DOHH2 (cell line): ENCODE results near the gene TXNDC2.

Source experiments
- H3F3A ChIP-seq: fragments of 200-600 bp; sonication (generic), shearing (Covaris generic); 2 replicates; pipeline ENCODE4 v1.6.0; 2016; ENCODE audit warnings: antibody characterized with exemption, mild to moderate bottlenecking; ENCODE audit not compliant: control insufficient read depth, insufficient read depth
- H3K27ac ChIP-seq: fragments of 200-600 bp; sonication (generic); 2 replicates; pipeline ENCODE4 v1.5.1; 2014; ENCODE audit warnings: low read depth, mild to moderate bottlenecking, low read length, moderate library complexity
- H3K27me3 ChIP-seq: fragments of 200-600 bp; sonication (generic); 2 replicates; pipeline ENCODE4 v1.6.1; 2014; ENCODE audit warnings: mild to moderate bottlenecking, low read length, mixed read lengths; ENCODE audit not compliant: control insufficient read depth
- H3K36me3 ChIP-seq: fragments of 200-600 bp; sonication (generic); 2 replicates; pipeline ENCODE4 v1.6.1; 2014; ENCODE audit warnings: mild to moderate bottlenecking, low read length, moderate library complexity, mixed read lengths; ENCODE audit not compliant: control insufficient read depth
- H3K4me1 ChIP-seq: fragments of 200-600 bp; sonication (generic); 2 replicates; pipeline ENCODE4 v1.6.1; 2014; ENCODE audit warnings: mild to moderate bottlenecking, low read length, mixed read lengths; ENCODE audit not compliant: control insufficient read depth
- H3K4me2 ChIP-seq: fragments of 200-600 bp; sonication (generic); 2 replicates; pipeline ENCODE4 v1.6.0; 2014; ENCODE audit warnings: mild to moderate bottlenecking, low read length, moderate library complexity
- H3K4me3 ChIP-seq: fragments of 200-600 bp; sonication (generic); 2 replicates; pipeline ENCODE4 v1.5.1; 2014; ENCODE audit warnings: mild to moderate bottlenecking, low read length, mixed read lengths
- H3K79me2 ChIP-seq: fragments of 200-600 bp; sonication (generic); 2 replicates; pipeline ENCODE4 v1.6.1; 2014; ENCODE audit warnings: mild to moderate bottlenecking, low read length, mixed read lengths; ENCODE audit not compliant: control insufficient read depth
- H3K9me2 ChIP-seq: fragments of 200-600 bp; sonication (generic); replicated peaks from 2 replicates; pipeline ENCODE4 v1.6.1; 2014; ENCODE audit warnings: mild to moderate bottlenecking, low read length, mixed read lengths; ENCODE audit not compliant: control insufficient read depth
- H3K9me3 ChIP-seq: fragments of 200-600 bp; sonication (generic); 2 replicates; pipeline ENCODE4 v1.6.1; 2014; ENCODE audit warnings: antibody characterized with exemption, low read length, mixed read lengths; ENCODE audit not compliant: control insufficient read depth, insufficient read depth
- H4K20me1 ChIP-seq: fragments of 200-600 bp; sonication (generic); 2 replicates; pipeline ENCODE4 v1.6.0; 2014; ENCODE audit warnings: low read depth, mild to moderate bottlenecking, antibody characterized with exemption, low read length, moderate library complexity; ENCODE audit not compliant: control insufficient read depth, insufficient read depth
- CTCF ChIP-seq: fragments of 200-600 bp; sonication (generic); IDR thresholded peaks from one replicate; pipeline ENCODE4 v1.5.1; 2014; ENCODE audit warnings: antibody characterized with exemption, mild to moderate bottlenecking, low read depth, low read length; ENCODE audit not compliant: poor library complexity, severe bottlenecking
- EZH2phosphoT487 ChIP-seq: fragments of 200-600 bp; sonication (generic); IDR thresholded peaks from 2 replicates; pipeline ENCODE4 v1.6.1; 2017; ENCODE audit warnings: borderline replicate concordance, mild to moderate bottlenecking, antibody characterized with exemption, low read length, moderate library complexity, mixed read lengths

Gene TXNDC2

GRCh38 chr18:9916808-9917207 is 31.0 kb downstream of the TXNDC2 start:
- no peak for TF ChIP-seq EZH2phosphoT487
- TF ChIP-seq CTCF = no peak
- peaks cover 80% of the 10 kb centered on the region for H3K79me2 ChIP-seq
- H3K36me3 ChIP-seq = peaks cover 15% of the 10 kb centered on the region
- no peak overlapping the region for H3K27ac ChIP-seq
- H3K4me3 ChIP-seq = no peak overlapping the region
- peaks cover 5% of the 10 kb centered on the region for H3K9me3 ChIP-seq
- H3K4me1 ChIP-seq = peaks cover 67% of the 10 kb centered on the region
- H4K20me1 ChIP-seq = peaks cover 59% of the 10 kb centered on the region
- H3F3A ChIP-seq = no peaks in the 10 kb centered on the region
- no peaks in the 10 kb centered on the region for H3K27me3 ChIP-seq
- peak overlapping the region; percentile 90 for H3K4me2 ChIP-seq
- no peaks in the 10 kb centered on the region for H3K9me2 ChIP-seq

DNA sequence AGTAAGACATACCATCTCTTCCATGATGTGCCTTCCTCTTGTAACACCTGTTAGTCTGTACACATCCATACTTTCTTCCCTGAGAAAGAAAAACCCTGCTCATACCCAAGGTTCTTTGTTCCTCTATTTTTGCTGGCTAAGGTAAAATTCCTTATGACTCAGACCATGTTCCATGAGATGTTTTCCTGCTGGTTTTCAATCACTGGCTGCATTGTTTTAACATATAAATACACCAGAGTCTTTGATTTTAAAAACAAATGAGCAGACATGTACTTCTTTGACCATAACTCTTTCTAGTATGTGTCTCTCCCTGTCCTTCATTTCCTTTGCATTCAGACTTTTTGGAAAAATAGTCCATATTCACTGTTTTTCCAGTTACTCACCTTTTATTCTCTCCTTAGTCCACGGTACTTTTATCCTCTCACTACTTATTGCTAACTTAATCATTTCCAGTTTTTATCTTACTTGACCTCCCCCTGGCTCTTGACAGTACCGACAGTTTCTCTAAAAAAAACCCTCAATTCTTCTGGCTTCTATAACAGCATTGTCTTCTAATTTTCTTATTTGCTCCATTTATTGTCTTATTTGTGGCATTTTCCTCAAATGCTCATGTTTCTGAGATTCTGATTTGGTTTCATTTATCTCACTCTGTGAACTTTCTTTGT is 32.4 kb downstream of the TXNDC2 start:
- no peaks in the 10 kb centered on the region for H3F3A ChIP-seq
- H4K20me1 ChIP-seq = peaks cover 69% of the 10 kb centered on the region
- H3K4me1 ChIP-seq = peaks cover 74% of the 10 kb centered on the region
- H3K79me2 ChIP-seq = peaks cover 93% of the 10 kb centered on the region
- H3K4me2 ChIP-seq = peak overlapping the region; percentile 40
- H3K27ac ChIP-seq = no peak overlapping the region
- H3K27me3 ChIP-seq = no peaks in the 10 kb centered on the region
- H3K4me3 ChIP-seq = peak overlapping the region; percentile 6; the same call in 1 of the 2 replicates
- H3K36me3 ChIP-seq = peaks cover 19% of the 10 kb centered on the region
- TF ChIP-seq EZH2phosphoT487 = no peak
- H3K9me2 ChIP-seq = no peaks in the 10 kb centered on the region
- no peaks in the 10 kb centered on the region for H3K9me3 ChIP-seq

DNA sequence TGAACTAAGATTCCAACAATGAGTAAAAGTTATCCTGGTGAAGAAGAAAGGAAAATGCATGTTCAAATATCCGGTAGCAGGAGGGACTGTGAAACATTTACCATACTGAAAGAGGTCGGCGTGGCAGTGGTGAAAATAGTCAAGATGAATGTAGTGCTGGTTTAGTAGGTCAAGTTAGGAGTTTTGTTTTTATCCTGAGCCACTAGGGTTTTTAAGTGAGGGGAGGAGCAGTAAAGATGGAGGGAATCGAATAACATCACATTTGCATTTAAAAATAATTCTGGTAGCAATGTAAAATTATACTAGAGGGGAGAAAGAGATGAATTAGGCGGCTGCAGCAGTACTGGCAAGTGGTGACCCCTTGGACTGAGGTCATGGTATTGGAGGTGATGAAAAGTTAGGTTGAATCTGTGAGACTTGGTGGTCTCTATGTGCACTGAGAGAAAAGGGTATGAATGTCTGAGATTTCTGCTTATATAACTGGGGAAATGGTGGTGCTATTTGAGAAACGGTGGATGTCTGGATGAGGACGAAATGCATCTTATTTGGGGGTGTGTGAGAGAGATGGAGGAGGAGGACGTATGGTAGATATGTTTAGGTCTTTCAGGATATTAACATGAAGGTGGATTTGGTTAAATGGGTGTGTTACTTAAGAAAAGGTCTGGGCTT is 33.9 kb downstream of the TXNDC2 start:
- H3K9me3 ChIP-seq = no peaks in the 10 kb centered on the region
- H3K27ac ChIP-seq = no peak overlapping the region
- H3K27me3 ChIP-seq = no peaks in the 10 kb centered on the region
- TF ChIP-seq EZH2phosphoT487 (no peak), CTCF (no peak)
- H3K9me2 ChIP-seq = no peaks in the 10 kb centered on the region
- H3K36me3 ChIP-seq = peaks cover 20% of the 10 kb centered on the region
- peaks cover 81% of the 10 kb centered on the region for H4K20me1 ChIP-seq
- H3K4me3 ChIP-seq = no peak overlapping the region; the same call in 1 of the 2 replicates
- peaks cover 86% of the 10 kb centered on the region for H3K4me1 ChIP-seq
- peaks cover 100% of the 10 kb centered on the region for H3K79me2 ChIP-seq
- no peaks in the 10 kb centered on the region for H3F3A ChIP-seq
- peak overlapping the region; percentile 40 for H3K4me2 ChIP-seq
